HL-60 (cell line): ENCODE measurements around the gene EIF4G3.

ENCODE experiments used
- DNase-seq, 2 experiments: peaks; one replicate each; pipeline ENCODE4 v3.0.0-alpha.2; 2010 to 2020; ENCODE audit warnings: low read depth in 1 of 2, low spot score in 1 of 2
- H3K27ac ChIP-seq: fragments of 250-450 bp; sonication (Bioruptor Pico); replicated peaks from 2 replicates; pipeline ENCODE4 v1.5.1; 2020; ENCODE audit warnings: mild to moderate bottlenecking, moderate library complexity
- H3K27me3 ChIP-seq: fragments of 250-450 bp; sonication (Bioruptor Pico); 2 replicates; pipeline ENCODE4 v1.5.1; 2021; ENCODE audit warnings: mild to moderate bottlenecking, moderate library complexity; ENCODE audit not compliant: insufficient read depth, poor library complexity, severe bottlenecking
- H3K4me3 ChIP-seq: replicated peaks from 2 replicates; pipeline ENCODE4 v1.5.1; 2011; ENCODE audit warnings: mild to moderate bottlenecking, control low read depth, low read length; ENCODE audit not compliant: insufficient read depth
- GABPA ChIP-seq: IDR thresholded peaks from 2 replicates; pipeline ENCODE4 v1.6.1; 2012; ENCODE audit warnings: low read depth
- POLR2AphosphoS5 ChIP-seq: IDR thresholded peaks from 2 replicates; pipeline ENCODE4 v1.6.1; 2012; ENCODE audit warnings: low read depth
- SPI1 ChIP-seq: IDR thresholded peaks from 2 replicates; pipeline ENCODE4 v1.6.1; 2012; ENCODE audit warnings: low read depth, mild to moderate bottlenecking, borderline replicate concordance
- TF ChIP-seq, protein P1 (sequence below): IDR thresholded peaks from one replicate; pipeline ENCODE4 v1.5.1; 2011; ENCODE audit warnings: low read length, control low read depth, inconsistent platforms; ENCODE audit not compliant: insufficient read depth
- TF ChIP-seq, protein P2 (sequence below): IDR thresholded peaks from 2 replicates; pipeline ENCODE4 v1.6.1; 2012; ENCODE audit warnings: low read depth; ENCODE audit not compliant: insufficient replicate concordance

The EIF4G3 gene

DNA sequence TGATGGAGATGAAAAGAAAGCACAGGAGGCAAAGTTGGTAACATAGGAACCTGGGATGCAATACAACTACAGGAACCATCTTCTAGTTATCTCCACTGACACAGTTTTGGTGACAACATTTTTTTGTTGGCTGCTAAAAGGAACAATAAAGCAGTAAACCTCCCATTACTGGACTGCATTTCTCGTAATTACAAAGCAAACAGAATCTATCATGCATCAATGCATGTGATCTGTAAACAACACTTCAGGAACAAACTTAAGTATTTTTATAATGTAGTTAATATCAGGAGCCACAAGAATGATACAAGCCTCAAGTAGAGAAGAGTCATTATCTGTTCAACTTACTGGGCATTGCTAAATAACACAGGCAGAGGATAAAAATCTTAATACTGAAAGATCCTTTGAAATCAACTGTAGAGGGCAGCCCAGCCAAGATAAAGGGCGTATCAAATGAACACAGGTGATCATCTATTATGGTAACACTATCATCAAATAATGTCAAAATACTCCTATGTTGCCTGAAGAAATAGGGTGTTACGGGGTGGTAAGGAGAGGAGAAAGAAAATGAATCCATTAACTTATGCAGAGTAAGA is 193.3 kb downstream of the EIF4G3 start:
- H3K4me3 ChIP-seq = no peak overlapping the region
- TF ChIP-seq SPI1 (no peak), POLR2AphosphoS5 (no peak), GABPA (no peak)
- TF ChIP-seq, protein P1, sequence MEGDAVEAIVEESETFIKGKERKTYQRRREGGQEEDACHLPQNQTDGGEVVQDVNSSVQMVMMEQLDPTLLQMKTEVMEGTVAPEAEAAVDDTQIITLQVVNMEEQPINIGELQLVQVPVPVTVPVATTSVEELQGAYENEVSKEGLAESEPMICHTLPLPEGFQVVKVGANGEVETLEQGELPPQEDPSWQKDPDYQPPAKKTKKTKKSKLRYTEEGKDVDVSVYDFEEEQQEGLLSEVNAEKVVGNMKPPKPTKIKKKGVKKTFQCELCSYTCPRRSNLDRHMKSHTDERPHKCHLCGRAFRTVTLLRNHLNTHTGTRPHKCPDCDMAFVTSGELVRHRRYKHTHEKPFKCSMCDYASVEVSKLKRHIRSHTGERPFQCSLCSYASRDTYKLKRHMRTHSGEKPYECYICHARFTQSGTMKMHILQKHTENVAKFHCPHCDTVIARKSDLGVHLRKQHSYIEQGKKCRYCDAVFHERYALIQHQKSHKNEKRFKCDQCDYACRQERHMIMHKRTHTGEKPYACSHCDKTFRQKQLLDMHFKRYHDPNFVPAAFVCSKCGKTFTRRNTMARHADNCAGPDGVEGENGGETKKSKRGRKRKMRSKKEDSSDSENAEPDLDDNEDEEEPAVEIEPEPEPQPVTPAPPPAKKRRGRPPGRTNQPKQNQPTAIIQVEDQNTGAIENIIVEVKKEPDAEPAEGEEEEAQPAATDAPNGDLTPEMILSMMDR = no peak
- TF ChIP-seq, protein P2, sequence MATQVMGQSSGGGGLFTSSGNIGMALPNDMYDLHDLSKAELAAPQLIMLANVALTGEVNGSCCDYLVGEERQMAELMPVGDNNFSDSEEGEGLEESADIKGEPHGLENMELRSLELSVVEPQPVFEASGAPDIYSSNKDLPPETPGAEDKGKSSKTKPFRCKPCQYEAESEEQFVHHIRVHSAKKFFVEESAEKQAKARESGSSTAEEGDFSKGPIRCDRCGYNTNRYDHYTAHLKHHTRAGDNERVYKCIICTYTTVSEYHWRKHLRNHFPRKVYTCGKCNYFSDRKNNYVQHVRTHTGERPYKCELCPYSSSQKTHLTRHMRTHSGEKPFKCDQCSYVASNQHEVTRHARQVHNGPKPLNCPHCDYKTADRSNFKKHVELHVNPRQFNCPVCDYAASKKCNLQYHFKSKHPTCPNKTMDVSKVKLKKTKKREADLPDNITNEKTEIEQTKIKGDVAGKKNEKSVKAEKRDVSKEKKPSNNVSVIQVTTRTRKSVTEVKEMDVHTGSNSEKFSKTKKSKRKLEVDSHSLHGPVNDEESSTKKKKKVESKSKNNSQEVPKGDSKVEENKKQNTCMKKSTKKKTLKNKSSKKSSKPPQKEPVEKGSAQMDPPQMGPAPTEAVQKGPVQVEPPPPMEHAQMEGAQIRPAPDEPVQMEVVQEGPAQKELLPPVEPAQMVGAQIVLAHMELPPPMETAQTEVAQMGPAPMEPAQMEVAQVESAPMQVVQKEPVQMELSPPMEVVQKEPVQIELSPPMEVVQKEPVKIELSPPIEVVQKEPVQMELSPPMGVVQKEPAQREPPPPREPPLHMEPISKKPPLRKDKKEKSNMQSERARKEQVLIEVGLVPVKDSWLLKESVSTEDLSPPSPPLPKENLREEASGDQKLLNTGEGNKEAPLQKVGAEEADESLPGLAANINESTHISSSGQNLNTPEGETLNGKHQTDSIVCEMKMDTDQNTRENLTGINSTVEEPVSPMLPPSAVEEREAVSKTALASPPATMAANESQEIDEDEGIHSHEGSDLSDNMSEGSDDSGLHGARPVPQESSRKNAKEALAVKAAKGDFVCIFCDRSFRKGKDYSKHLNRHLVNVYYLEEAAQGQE = no peak
- H3K27ac ChIP-seq = no peak overlapping the region
- no peaks in the 10 kb centered on the region for H3K27me3 ChIP-seq
- DNase-seq = no peak

DNA sequence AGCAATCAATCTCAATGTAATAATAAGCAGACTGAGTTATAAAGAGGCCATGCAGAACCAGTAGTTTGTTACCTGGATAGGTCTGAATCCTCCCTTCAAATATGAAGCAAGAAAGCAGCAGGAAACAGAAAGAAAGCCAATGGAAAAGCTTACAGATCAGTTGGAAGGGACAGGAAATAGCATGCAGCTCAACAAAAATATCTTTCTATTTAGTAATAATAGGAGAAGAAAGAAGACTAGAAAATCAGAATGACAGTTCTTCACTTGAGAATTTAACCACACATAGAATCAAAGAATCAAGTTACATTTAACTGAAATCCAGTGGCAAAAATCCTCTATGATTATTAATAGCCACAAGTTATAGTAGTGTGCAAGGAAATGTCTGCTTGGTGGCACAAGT is 194.4 kb downstream of the EIF4G3 start:
- Histone ChIP-seq H3K4me3 (no peak overlapping the region), H3K27ac (no peak overlapping the region), H3K27me3 (no peaks in the 10 kb centered on the region)
- no peak for DNase-seq
- TF ChIP-seq SPI1 = no peak
- TF ChIP-seq GABPA = no peak
- TF ChIP-seq, protein P2 = no peak
- no peak for TF ChIP-seq POLR2AphosphoS5

DNA sequence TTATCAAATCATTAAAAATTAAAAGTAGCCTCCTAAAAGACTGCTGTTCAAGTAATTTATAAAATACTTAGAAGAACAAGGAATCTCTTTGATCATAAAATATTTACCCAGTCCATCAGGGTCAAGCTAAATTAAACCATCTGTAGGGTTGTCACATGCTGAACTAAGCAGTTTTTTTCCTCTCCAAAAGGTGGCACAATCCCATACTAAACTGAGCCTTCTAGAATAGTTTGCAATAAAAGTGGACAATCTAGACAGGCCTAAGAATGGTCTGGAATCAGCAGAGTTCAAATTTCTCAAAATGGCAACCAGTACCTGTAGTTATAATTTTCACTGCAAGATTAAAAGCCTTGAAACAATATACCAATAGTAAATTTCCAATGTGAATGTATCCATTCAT is 194.8 kb downstream of the EIF4G3 start:
- no peak overlapping the region for H3K27ac ChIP-seq
- no peak for DNase-seq

More for the DNA sequence above, 194.8 kb downstream of the EIF4G3 start:
- no peak for TF ChIP-seq GABPA
- TF ChIP-seq, protein P2 = no peak
- TF ChIP-seq, protein P1 = no peak
- TF ChIP-seq POLR2AphosphoS5 = no peak
- TF ChIP-seq SPI1 = no peak
- Histone ChIP-seq H3K4me3 (no peak overlapping the region), H3K27me3 (no peaks in the 10 kb centered on the region)
